ENCODE data around the gene ALDH1A3.

The ALDH1A3 gene

DNA sequence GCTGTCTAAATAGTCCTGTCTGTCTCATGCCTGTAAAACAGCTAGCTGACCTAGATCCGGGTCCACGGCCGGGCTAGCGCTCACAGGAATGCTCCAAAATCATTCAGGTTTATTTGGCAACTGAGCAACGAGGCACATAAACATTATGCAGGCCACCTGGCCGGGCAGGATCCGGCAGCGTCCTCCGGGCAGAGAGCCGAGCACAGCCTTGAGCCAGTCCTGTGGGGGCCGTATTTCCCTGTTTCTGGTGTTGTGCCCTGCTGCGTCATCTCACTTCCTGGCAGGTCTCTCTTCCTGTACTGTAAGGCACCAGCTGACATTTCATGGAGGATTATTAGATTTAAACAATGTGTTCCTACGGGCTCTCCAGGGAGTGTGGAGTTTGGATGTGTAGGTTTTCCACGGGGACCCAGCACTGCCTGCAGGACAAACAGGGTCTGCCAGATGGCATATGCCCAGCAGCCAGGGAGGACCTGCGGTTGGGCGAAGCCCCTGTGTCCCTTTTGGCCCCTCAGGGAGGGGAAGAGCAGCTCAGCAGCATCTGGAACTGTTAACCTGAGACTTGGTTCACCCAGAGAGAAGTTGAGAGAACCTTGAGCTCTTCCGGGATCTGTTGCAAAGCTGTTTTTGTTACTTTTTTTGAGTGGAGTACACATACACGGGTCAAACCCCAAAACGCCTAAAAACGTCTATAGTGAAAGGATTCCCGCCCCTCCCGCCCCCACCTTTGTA is 23.0 kb downstream of the ALDH1A3 start:
- peak; percentile 16 for DNase-seq

DNA sequence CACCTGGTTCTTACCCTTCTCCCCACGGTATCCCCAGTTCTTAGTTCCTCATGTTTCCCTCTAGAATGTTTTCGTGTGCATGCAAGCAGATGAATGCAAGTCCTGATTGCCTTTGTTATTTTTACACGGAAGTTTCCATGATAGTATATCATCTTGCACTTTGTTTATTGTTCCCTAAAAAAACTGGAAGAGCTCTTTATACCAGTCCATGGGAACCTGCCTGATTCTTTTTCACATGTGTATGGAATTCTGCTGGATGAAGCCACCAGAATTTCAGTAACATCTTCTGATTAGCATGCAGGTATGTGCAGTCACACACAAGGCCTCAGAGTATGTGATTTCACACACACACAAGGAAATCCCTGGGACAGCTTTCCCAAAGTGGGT is 23.5 kb downstream of the ALDH1A3 start:
- no peak for DNase-seq

DNA sequence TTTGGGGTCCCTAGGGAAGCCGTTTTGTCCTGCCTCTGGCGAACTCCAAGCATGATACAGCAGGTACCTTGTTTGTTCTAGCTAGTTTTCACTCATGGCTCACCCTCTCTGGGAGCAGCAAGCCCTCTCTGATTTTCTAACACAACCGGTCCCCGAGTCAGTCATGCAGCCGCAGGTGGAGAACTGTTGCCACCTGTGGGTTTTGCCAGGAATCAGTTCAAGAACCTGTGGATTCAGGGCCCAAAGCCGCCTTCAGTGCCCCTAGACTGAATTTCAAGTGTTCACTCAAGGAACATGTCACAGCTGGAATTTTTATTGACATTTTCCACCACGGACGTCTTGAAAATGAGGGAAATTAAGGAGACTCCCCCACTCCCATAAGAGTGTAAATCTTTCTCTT is 26.2 kb downstream of the ALDH1A3 start:
- DNase-seq = no peak

DNA sequence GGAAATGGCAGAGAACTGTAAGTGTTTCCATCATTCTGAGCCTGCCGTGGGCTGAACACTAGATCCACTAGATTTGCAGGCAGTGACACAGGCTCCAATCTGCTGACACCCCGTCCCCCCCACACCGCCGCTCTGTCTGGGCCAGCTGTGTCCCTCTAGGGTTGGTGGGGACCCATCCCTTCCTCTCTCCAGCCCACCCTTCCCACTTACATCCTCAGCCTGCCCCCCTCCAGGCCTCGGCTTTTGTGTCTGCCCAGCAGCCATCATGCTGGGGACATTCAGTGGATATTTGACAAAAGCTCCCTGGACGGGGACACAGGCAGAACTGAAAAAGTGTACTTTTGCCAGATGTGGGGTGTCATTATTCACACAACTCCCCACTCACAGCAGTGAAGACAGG is 28.8 kb downstream of the ALDH1A3 start:
- DNase-seq = no peak

DNA sequence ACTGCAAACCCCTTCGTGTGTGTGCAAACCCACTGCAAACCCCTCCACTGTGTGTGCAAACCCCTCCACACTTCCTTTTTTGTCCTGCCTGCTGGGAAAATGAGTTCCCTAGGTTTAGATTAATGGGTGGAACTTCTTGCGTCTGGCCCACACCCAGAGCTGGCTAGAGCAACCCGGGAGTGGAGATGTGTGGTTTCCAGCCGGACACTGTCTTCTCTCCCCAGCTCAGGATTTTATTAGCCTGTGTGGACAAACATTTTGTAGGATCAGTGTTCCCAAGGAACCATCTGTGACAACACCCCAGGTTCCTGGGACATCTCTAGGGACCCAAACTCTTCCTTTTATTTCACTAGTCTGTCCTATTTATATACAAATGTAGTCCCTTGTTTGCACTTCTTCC is 29.9 kb downstream of the ALDH1A3 start:
- no peak for DNase-seq

DNA sequence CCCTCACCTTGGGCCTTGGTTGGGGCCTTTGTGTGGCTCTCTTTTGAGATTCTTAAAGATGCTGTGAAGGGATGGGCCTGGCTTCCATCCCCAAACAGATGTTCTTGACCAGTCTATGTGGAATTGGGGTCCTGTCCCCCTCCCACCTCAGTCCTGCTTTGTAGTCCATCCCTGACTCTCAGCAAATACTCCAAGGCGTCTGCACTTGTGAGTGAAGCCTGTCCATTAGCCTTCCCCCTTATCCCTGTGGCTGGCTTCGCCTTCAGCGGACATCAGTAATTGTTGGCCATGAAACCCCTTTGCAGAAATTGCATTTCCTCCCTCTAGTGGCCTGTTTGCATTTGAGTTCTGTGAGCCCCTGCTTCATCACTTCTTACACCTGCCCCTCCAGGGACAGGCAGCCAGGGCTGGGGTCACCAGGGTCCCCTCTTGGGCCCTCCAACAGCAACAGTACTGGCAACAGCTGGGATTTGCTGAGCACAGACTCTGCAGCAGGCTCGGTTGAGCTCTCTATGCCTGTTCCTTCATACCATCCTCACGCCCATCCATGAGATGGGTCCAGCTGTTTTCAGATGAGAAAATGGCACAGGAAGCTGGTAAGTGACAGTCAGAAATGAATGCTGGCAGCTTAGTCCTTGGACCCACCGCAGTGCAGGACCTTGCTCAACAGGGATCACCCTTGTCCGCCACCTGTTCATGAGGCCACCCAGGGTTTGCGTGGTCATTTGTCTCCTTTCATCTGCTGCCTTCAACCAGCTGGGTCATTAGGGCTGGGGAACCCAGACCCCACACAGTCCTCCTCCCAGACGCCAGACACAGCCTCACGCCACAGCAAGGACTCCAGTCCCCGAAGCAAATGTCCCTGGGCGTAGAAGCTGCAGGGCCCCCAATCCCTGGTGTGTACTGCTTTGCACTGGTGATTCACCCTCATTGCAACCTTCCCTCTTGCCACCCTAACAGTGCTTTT is 30.6 kb downstream of the ALDH1A3 start:
- DNase-seq = no peak

DNA sequence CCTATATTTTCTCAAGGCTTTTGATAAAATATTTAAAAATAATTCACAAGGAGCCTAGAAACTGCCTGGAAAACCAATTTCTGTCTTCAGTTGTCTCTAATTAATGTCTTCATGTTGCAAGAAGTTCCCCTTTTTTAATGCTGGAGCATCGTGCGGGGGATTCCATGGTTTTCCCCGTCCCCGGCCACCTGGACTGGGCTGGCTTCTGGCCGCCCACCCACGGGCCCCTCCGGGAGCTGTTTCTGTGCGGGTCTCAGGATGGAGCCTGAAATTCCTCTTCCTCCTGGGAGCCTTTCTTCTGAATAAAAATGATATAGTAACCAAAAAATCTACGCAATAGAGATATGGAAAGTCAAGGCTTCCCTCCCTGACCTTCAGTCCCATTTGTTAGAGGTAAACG is 31.5 kb downstream of the ALDH1A3 start:
- DNase-seq = no peak

DNA sequence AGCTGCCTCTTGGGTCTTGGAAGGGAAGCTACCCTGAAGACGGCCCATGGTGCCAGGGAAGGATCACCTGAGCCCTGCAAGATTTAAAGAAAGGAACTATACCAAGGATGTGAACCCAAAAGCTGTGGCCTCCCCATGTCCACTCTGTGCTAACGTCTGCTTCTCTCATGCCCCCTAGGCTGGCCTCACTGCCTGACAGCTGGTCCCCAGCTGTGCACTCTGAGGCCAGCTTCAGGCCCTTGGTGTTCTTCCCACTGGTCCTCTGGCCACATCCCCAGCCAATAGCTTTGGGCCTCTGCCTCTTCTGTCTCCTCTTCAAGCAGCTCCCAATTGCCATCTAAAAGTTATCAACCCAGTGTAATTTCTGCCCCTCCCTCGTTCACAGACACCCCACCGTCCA is 34.3 kb downstream of the ALDH1A3 start:
- DNase-seq = no peak

DNA sequence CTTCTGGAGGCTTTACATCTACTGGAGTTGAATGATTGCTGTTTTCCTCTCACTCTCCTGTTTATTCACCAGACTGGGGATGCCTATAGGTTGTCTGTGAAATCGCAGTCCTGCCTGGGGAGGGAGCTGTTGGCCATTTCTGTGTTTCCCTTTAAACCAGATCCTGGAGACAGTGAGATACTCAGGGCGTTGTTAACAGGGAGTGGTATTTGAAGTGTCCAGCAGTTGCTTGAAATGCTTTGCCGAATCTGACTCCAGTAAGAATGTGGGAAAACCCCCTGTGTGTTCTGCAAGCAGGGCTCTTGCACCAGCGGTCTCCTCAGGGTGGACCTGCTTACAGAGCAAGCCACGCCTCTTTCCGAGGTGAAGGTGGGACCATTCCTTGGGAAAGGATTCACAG is 35.2 kb downstream of the ALDH1A3 start:
- DNase-seq = no peak

DNA sequence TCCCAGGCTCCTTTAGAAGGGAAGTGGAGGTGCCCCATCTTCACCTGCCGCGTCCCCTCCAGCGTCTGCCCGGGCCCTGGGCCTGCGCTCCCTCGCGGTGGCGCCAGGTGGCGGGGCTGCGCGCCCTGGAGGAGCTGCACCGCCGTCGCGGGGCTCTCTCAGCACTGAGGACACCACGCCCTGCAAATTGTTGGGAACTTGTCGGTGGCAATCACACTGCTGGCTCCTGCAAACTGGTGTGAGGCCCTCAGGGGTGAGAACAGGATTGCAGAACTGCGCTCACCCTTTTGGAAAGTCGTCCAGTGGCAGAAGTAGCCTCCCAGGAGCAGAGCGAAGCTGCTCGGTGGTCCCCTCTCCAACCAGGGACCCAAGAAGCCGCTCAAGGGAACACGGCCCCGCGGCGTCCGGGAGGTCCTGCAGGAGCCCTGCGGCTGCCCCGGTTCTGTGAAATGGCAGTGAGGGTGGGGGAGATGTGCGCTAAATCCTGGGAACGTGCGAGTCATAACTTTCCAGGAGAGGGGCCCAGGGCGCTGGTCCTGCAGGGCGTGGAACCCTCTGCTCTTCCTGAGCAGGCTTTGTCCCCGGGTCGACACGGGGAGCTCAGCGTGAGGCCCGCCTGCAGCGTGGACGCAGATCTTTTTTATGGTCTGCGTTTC is 38.5 kb downstream of the ALDH1A3 start:
- DNase-seq = peak; percentile 10

DNA sequence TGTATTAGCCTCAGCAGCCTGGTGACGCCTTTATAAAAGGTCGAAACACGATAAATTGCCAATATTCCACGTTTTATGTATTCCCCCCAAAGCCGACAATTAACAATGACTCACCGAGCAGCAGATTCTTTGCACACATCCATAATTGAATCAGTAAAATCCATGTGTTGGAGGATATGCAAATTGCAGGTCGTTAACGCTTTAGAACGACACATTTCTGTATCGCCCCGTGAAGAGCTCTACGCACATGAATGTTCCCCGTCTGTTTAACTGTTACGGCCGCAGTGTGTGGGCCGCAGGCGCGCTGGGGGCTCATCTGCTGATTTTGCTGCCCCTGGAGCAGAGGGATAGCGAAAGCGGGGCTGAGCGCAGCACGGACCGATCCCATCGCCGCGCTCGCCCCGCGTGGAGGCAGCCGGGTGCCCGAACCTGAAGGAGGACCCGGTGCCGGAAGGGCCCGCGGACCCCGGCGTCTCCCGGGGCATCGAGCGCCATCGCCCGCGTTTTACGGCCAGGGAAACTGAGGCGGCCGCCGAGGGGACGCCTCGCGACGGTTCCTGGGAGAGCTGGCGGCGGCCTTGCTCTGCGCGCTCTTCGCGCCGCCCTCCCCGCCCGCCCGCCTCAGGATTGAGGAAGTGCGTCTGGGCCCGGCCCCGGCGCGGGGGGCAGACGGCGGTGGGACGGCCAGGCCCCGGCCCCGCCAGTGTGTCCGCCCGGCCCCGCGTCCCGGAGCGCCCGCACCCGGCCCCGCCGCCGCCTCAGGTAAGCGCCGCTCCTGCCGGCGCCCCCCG is 39.3 kb downstream of the ALDH1A3 start, which contains the start of gene LRRK1:
Gene LRRK1 (plus strand): TSS at position 668 of the 791 bp plus-strand sequence. CDS start 5,276 bp downstream, outside the sequence.
- peak; percentile 20 for DNase-seq

DNA sequence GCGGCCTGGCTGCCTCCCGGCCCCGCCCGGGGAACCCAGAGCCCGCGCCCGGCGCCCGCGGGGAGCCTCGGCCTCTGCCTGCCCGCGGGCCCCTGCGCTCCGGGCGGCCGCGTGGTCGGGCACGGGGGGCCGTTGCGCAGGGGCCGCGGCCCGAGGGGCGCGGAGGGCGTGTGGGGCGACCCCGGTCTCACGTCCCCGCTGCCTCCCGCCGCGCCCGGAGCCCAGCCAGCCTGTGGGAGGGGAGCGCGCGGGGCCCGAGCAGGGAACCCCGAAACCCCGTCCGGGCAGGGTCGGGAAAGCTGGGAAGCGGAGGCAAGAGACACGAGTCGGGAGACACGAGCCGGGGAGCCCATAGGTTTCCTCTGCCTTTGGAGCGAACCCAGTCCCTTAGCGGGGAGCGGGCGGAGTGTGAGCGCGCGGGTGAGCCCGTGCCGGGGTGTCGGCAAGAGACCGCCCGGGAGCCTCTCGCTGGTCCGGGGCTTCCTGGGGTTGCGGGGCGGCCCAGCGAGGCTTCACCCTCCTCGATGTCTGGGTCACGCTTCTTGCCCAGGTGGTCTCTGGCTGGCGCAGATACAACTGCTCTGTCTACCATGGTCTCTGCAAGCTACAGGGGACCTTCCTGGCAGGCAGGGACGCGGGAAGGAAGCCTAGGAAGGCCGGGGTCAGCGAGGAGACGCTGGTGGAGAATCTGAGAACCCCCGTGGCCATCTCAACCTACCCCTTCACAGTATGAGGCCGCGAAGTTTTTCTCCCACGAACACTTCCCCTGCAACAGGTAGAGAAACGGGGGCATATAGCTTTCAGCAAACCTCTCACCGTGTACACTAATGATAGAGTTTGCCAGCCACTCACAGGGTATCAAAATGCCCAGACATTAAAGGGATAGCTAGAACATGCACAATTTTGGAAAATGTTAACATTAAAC is 40.1 kb downstream of the ALDH1A3 start:
- no peak for DNase-seq

DNA sequence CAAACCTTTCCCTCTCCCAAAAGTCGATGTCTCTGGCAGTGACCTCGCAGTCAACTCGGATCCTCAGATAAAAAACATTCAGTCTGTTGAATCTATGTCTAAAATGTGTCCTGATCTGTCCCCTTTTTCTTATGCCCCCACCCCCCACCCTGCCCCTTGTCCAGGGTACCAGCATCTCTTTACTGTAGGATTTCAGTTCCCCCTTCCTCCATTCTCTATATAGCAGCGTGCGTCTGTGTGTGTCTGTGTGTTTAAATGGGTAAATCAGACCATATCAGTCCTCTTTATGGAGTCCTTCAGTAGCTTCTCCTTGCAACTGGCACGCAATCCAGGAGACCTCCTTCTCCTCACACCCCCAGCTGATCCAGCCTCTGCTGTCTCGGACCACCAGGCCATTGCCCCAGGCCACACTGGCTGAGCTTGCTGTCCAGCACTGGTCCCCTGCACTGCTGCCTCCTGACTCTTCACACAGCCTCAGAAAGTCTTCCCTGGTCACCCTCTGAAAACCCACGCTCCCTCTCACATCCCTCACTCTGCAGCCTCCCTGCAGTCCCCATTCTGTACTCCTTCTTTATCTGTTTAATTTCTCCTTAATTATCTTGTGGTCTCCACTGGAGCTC is 41.0 kb downstream of the ALDH1A3 start:
- DNase-seq = no peak

DNA sequence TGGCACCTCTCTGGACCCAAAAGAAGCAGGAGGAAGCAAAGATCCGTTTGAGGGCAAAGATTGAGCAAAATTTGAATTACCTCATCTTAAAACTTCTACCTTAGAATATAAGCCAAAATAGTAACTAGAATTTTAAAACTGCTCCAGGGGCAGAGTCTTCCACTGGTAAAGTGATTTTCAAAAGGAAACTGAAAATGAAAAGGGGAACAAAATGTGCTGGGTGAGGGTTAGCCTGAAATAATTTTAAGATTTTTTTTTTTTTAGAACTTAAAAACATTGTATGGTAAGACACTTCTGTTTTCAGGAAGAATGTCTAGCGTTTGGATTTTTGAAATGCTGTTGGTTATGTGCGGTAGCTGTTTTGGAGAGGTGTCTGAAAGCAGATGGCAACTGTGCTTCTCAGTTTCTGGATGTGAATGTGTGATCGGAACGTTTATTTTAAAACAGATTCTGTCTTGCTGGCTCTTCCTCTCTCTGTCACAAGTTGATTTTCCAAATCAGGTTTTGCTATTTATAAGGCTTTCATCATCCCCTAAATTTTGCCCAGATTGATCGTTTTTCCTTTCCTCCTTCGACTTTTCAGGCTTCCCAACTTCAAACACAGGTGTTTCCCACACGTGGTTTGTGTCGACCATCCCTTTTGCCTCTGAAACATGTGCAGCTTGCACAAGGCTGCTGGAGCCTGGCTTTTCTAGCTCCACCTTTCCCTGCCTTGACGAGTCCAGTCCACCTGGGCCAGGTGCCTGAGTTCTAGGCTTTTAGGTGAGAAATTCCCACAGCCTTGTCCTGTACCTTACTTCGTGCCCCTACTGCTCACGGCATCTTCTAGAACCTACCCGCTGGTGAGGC is 42.8 kb downstream of the ALDH1A3 start:
- DNase-seq = no peak

DNA sequence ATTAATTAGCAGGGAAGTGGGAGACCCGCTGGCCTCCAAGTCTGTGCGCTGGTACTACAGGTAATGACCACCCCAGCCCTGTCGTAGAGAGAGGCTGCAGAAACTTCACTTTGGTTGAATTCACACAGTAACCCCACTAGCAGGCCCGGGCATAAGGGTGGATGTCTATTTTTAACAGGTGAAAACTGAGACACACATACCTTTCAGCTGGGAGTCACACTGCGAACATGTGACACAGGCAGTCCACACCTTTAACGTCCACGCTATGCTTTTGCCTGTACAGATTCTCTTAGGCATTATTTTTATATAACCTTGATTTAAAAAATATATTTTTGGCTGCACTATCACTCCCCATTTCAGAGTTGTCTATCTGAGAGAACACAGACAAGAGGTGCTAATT is 43.4 kb downstream of the ALDH1A3 start:
- DNase-seq = no peak

DNA sequence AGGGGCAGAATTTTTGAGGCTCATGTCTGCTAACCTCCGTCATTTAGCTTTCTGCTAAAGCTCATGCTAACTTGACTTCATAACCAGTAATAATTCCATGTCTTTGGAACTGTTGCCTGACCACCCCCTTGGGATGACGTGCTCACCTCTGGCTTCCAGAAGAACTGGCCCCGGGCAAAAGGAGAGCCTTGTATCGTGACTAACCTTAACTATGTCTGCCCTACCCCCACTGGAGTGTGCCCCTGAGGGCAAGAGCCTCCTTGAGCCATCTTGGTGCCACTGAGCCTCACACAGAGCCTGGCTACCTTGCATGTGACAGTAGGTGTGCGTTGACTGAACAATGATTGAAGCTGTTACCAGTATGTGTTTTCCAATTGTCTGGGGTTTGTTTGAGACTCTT is 44.3 kb downstream of the ALDH1A3 start:
- no peak for DNase-seq

DNA sequence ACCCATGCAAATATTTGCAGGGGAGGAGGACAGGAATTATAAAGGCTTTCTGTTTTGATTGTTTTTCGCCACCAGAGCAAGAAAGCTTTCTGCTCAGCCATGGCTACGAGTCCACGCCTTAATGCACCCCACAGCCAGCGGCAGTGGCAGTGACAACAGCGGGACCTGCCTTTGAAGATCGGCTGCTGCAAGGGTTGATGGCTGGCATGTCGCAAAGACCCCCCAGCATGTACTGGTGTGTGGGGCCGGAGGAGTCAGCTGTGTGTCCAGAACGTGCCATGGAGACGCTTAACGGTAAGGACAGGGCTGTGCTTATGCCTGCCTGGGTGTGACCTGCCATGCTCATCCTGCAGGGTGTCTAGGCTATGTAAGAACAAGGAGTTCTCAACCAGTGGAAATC is 44.8 kb downstream of the ALDH1A3 start:
- no peak for DNase-seq

DNA sequence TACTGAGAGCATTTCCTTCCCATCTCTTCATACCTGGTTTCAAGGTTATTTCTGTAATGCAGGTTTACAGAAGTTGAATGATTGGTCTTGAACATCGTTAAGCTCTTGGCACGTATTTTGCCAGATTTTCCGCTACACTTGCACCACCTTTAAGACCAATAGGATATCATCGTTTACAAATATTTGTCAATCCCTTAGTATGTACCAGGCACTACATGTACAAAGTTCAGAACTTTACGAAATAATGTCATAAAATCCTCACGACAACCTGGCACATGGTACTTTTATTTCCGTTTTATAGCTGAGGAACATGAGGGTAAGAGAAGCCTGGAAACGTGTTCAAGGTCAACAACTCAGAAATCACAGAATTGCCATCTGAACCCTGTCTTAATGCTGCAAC is 45.8 kb downstream of the ALDH1A3 start:
- DNase-seq = no peak

DNA sequence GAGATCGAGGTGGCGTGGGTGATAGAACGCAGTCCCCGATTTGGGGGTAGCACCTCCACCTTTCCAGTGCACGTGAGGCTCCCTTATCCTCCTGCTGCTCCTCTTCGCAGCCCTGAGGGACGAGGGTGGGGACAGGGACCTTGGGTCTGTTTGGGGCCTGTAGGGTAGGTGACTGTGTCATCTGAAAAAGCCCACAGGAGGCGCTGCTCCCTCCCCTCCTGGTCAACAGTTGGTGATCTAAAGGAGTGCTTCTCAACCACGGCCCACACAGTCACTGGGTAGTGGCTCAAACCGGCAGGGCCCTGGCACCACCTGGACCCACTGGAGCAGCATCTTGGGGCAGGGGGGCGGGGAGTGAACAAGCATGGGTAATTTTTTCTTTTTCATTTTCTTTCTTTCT is 46.6 kb downstream of the ALDH1A3 start:
- DNase-seq = no peak
